ENCODE data around the gene ALDH18A1.
"Not testable (repeated sequence)": the region's sequence is repeated elsewhere in the genome, so short reads cannot be mapped to it uniquely, and the experiment has no call there.

ALDH18A1 gene

DNA sequence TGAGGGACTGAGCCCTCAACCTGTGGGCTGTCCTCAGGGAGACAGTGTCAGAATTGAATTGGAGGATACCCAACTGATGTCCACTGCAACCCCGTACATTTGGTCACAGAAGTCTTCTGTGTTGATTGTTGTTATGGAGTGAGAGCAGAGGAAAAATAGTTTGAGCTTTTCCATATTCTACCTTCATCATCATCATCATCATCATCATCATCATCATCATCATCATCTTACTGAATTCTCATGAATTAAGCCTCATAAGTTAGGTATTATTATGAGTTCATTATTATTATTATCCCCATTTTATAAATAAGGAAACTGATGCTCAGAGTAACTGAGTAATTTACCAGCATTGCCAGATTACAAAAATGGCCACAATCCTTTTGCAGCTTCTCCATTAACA lies 8.4 kb downstream of the ALDH18A1 start:
- DNase-seq, result no peak

- no peak for DNase-seq
Measured at GRCh38 chr10:95646160-95646559, 10.4 kb downstream of the ALDH18A1 start.

DNA sequence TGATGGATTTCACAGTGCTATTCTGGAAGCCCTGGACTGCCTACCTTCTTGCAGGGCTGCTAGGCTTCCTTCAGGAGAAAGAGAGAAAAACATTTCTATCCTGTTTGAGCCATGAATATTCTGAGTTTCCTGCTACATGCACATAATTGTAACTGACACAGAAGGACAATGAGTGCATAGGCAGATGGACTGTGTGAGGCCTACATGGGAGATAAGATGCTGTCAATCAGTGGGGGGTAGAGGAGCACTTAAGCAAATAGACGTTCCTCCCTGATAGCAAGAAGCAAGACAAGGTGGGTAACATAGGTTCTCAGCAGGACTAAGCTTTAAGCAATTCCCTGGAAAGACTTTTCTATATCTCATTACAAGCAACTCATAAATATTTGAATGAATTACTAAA lies 11.6 kb downstream of the ALDH18A1 start:
- no peak for DNase-seq

- no peak for DNase-seq
Measured at GRCh38 chr10:95640891-95641315, 15.6 kb downstream of the ALDH18A1 start.

- no peak for DNase-seq
Measured at GRCh38 chr10:95637911-95638310, 18.6 kb downstream of the ALDH18A1 start.

- no peak for DNase-seq
Measured at GRCh38 chr10:95637140-95637539, 19.4 kb downstream of the ALDH18A1 start.

DNA sequence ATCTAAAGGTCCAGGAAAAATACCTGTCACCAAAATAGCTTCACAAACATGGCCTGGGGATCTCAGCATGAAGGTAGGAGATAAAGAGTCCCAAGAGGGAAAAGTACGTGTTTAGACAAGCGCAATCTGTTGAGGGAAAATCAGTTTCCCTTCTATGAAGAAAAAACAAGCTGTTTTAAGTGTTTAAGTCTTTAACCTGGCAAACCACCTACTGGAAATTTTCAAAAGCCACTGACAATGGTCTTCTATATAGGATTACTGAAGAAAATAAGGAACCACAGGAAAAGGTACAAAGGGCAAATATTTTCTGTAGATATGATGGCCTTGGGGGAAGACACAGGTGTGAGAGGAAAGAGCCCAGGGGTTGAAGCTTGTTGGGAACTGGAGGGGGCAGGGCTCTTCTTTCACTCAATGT lies 21.2 kb downstream of the ALDH18A1 start:
- no peak for DNase-seq

GRCh38 chr10:95628786-95629185 lies 27.7 kb downstream of the ALDH18A1 start:
- no peak for DNase-seq

DNA sequence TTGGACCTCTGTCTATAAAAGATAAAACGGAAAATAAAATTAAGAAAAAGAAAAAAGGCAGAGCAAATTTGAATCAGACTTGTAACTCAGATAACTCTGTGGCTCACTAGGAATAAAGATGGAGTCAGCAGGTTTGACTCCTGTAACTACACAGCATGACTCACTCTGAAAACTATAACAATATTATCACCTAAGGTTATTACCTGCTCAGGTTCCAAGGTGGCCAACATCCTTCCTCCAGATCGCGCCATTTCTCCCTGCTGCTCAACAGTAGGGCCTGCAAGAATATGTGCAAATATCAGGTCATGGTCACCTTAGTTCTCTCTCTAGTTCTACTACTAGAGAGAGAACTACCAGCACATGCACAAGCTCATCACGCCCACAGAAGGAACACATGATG lies 30.0 kb downstream of the ALDH18A1 start:
- DNase-seq, result no peak

DNA sequence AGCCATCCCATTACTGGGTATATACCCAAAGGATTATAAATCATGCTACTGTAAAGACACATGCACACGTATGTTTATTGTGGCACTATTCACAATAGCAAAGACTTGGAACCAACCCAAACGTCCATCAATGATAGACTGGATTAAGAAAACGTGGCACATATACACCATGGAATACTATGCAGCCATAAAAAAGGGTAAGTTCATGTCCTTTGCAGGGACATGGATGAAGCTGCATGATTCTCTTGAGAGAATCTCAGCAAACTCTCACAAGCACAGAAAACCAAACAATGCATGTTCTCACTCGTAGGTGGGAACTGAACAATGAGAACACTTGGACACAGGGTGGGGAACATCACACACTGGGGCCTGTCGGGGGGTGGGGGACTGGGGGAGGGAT lies 36.1 kb downstream of the ALDH18A1 start:
- not testable (repeated sequence) for DNase-seq

DNA sequence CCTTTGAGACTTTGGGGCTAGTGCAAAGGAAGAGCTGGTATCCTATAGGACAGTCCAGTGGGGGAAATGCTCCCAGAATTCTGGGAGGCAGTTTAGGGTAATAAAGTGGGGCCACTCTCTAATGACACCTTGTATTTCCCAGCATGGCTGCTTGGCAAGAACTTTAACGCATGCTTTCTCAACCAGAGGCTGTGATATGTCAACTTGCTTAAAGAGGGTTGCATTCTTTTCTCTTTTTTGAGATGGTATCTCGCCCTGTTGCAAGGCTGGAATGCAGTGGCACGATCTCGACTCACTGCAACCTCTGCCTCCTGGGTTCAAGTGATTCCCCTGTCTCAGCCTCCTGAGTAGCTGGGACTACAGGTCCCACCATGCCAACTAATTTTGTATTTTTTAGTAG lies 38.4 kb downstream of the ALDH18A1 start:
- no peak for DNase-seq

GRCh38 chr10:95616446-95616845 lies 40.1 kb downstream of the ALDH18A1 start:
- DNase-seq, result no peak

DNA sequence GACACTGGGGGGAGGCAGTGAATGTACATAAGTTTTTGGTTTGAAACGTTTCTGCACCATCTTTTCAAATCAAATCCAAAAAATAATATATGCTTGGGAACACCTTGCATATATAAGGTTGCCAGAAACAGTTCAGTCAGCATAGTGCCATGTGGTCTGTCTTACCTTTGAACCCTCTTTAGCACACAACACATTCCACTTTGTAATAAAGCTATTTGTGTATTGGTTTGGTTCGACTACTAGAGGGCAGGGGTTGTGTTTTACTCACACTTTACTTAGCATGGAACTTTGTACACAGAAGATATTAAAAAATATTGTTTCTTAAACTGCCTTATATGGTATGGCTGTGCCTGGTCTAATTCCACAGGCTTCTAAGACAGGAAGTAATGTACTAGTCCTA lies 43.2 kb downstream of the ALDH18A1 start:
- no peak for DNase-seq

- DNase-seq, result no peak
Measured at GRCh38 chr10:95610727-95611126, 45.8 kb downstream of the ALDH18A1 start.

GRCh38 chr10:95606922-95607321 lies 49.6 kb downstream of the ALDH18A1 start:
- DNase-seq, result no peak

DNA sequence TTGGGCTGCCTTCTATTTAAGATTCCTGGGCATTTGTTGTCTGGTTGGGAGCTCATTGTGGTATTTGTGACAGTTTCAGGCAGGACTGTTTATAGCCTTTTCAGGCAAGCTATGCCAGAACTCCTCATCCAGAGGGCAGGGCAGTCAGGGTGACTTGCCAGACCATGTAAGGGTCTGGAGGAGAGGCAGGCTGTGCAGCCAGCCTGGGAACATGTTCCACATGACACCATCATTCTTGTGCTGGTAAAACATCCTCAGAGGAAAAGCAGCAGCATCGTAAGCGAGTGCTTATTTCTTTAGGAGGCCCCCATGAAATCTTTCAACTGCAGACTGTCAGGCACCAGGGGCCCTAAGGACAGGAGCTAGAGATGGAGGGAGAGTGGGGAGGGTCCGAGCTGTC lies 51.3 kb downstream of the ALDH18A1 start:
- no peak for DNase-seq

- no peak for DNase-seq
Measured at GRCh38 chr10:95604630-95605029, 51.9 kb downstream of the ALDH18A1 start.

- DNase-seq, result no peak
Measured at GRCh38 chr10:95602382-95602781, 54.1 kb downstream of the ALDH18A1 start.

DNA sequence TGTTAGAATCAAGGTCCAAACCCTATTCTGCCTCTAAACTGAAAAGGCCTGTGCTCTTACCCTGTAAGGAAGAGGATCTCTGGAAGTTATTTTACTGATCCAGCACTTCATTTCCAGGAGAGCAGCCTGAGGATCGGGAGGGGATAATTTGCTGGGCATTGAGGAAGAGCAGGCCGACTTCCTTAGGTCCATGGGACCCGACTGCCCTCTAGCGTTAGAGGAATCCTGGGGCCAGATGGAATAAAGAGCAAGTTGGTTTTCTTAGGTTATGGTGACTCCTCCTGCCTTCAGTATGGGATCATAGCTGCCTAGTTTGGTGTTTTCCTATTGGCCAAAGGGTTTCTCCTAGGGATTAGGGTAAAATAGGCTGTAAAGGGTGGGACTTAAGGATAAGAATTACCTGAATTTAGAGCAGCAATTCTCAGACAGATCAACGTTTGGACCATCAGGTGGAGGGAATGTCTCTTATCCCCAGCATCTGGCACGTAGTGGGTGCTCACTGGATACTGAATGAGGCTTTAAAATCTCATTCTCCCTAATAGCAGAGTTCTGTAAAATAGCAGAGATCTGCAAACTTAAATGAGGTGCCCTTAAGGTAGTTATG lies 55.3 kb downstream of the ALDH18A1 start:
- DNase-seq, result peak; percentile 19

GRCh38 chr10:95600158-95600557 lies 56.4 kb downstream of the ALDH18A1 start:
- no peak for DNase-seq

GRCh38 chr10:95597788-95598187 lies 58.7 kb downstream of the ALDH18A1 start:
- no peak for DNase-seq

DNA sequence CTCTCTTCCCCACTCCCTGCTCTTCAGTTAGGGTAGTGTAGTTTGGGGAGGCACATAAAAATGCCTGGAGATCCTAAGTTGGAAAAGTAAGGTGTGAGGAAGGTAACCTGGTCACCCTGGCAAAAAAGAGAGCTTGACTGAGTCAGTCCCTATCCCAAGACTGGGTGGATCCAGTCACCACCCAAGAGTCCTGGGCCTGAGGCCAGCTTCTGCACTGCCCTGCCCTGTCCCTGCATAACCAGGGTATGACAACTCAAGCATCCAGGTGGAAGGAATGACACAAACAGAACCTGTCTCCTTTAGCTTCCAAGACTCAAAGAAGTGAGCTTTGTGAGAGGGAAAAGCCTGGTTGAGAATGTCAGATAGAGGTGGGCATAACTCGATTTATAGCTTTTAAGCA lies 68.5 kb downstream of the ALDH18A1 start:
- DNase-seq, result no peak

DNA sequence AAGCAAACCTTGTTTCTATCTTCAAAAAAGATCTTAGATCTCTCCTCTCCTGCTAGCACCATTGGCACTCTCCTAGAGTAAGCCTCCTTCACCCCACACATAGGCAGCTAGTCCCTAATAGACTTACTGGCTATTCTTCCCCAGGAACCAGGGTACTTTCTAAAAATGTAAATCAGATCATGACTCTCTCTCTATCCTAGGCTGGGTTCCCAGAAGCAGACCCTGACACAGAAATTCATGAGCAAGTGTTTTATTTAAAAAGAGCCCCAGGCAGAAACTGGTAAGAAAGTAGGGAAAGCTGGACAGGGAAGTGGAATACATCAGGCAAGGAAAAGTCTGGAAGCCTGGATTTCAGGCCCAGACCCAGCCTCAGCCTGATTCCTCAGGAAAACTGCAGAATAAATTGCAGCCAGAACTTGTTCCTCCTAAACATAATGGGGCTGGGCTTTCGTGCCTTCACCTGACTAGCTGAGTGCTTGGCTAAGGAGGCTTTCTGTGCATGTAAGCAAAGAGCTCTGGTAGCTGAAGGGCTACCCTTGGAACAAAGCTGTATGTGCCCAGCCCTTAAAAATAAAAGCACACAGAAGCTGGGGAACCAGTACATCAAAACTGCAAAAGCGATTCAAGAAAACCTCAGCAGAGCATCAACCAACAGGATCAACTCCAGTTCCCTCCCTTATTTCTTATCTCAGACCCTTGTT lies 76.5 kb downstream of the ALDH18A1 start:
- DNase-seq, result no peak

DNA sequence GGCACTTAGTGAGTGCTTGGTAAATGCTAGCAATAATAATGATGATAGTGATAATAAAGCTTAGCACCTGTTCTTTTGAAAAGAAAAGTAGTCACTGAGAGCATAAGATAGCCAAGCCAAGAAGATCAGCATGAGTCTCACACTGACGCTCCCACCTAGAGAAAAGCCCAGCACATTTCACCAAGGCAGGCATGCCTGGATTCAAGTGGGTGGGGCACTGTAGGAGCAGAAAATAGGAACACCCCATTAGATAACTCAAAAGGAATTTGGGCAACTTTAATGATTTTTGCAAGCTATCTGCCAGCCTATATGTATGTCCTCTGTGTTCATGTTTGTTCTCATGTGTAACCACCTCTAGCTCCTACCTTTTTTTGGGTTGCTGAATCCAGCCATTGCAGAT lies 77.2 kb downstream of the ALDH18A1 start:
- DNase-seq, result no peak

GRCh38 chr10:95578619-95579018 lies 77.9 kb downstream of the ALDH18A1 start:
- no peak for DNase-seq
